GM18858 (cell line): ENCODE results near the gene AP2B1.

Experiments
- ATAC-seq: cut with Tn5 transposase; IDR thresholded peaks from one replicate; pipeline ENCODE4 v1.9.1; 2021; ENCODE audit not compliant: unreplicated experiment

AP2B1 gene

DNA sequence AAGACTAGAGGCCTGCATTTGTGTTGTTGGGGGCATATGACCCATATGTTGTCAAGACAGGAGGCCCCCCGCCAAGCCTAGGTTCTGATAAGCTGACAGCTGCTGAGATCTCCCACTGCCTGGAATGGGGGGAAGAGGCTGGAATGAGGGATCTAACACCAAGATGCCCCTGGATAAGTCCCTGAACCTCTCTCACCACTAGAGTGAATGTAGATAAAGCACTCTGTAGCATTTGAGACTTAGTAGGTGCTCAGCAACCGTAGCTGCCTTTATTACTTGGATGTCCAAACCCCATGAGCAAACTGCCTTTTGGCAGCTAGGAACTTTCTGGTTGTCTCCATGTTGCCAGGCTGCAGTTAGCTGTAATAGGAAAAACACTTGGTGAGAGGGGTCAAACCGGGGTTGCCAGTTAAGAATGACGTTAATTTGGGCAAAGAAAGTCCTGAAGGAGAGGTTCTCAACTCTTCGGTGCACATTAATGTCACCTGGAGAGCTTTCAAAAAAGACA, 139.9 kb downstream of the AP2B1 start:
- no peak for ATAC-seq

DNA sequence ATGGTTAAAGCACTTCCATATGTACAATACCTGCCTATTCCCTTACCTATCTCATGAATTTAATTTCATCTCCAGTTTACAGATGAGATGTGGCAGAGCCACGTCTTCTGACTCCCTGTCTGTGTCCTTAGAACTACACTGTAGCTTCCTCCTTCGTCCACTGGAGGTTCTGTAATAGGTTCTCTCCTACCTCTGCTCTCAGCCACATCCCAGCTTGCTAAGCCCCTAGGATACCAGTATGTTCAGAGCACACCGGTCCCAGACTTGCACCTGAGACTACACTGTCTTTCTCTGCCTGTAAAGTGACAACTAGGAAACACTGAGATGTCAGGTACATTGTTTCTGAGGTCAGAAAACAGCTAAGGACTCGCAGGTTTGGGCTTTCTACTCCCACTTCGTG, 140.5 kb downstream of the AP2B1 start:
- ATAC-seq: no peak

DNA sequence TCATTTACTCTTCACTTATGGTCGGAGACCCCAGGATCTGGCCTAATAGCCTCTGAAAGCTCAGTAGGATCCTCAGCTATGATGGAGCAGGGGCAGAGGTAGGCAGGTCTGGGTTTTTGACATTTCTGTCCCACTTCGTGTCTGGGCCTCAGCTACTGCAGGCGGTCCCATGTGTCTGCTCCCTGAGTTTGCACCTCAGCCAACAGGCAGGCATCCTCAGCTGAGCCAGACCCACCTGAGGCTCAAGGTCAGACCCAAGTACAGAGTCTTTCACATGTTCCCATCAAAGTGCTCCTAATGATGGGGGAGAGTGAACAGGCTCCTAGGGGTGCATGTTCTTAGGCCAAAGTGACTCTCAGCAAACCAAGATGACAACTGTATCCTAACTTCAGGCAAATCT, 141.4 kb downstream of the AP2B1 start:
- no peak for ATAC-seq

DNA sequence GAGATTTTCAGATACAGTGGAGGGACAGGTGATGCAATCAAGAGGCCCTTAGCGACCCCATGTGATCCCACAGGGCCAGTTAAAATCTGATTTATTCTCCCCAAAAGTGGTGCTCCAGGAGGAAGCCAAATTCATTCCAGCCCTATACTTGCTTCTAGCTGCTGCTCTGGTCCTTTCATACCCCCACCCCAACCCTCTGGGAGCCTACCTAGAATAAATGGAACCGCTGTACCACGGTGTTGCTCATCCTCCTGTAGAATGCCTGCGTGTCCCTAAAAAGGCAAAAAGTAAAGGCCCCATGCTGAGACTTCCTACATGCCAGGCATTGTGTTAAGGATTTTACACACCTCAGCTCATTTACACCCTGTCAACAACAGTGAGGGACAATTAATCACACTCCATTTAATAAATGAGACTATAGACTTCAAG, 142.3 kb downstream of the AP2B1 start:
- no peak for ATAC-seq

- ATAC-seq: no peak
Measured at GRCh38 chr17:35730400-35731005, 143.4 kb downstream of the AP2B1 start.

DNA sequence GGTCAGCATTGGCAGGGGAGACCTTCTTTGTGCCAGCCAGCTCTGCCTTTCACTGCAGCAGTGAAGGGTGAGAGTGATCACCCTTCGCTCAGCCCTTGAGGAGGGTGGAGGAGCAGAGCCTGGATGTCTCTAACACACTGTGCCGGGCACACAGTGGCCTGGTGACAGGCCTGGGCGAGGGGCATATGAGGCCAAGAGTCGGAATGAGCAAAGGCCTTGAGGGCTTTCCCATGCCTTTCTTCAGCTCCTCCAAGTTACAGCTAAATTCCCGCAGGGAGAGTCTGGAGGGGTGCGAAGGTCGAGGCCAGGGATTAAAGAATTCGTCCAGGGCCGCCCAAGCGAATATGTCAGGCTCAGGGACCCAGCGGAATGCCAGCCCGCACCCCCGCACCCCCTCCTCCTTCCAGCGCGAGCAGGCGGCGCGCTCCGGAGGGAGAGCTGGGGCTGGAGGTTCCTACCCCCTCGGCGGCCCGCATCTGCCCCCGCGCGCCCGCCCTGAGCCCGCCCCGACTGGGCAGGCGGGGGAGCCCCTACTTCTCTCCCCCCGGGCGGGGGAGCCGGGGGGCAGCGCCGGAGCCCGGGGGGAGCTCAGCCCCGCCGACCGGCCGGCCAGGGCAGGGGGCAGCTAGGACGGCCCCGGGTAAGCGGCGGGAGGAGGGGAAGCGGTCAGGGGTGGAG, 144.3 kb downstream of the AP2B1 start, which contains the start of gene RASL10B:
RASL10B (plus strand) TSS at position 401 of the 678 bp plus-strand sequence. CDS start 3,546 bp downstream, outside the sequence.
- ATAC-seq: no peak

GRCh38 chr17:35731917-35732805, 145.0 kb downstream of the AP2B1 start:
- no peak for ATAC-seq

- no peak for ATAC-seq
Measured at GRCh38 chr17:35732806-35733136, 145.6 kb downstream of the AP2B1 start.

GRCh38 chr17:35733366-35733765, 146.2 kb downstream of the AP2B1 start:
- no peak for ATAC-seq

GRCh38 chr17:35734396-35734795, 147.3 kb downstream of the AP2B1 start:
- no peak for ATAC-seq

DNA sequence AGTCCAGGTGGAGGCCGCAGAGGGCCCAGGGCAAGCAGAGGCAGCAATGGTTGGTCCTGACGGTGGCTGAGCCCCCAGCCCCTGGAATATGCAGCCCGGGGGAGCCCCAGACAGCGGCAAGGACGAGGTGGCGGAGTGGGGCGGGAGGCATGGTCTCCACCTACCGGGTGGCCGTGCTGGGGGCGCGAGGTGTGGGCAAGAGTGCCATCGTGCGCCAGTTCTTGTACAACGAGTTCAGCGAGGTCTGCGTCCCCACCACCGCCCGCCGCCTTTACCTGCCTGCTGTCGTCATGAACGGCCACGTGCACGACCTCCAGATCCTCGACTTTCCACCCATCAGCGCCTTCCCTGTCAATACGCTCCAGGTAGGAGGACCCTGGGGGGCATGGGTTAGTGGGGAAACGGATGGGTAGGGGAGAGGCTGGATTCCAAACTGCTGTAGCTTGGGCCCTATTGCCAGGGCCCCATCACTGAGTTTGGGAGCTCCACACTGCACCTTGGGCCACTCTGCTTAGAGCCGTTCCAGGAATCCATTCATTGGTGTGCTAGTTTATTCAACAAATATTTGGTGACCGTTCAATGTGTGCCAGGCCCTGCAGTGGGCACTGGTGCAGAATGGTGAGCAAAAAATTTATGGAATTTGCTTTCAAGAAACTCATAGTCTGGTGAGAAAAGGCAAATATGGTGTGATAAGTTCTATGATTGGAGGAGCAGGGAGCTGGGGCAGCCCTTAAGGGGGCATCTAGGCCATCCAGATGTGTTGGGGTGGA, 148.1 kb downstream of the AP2B1 start:
- ATAC-seq: no peak

DNA sequence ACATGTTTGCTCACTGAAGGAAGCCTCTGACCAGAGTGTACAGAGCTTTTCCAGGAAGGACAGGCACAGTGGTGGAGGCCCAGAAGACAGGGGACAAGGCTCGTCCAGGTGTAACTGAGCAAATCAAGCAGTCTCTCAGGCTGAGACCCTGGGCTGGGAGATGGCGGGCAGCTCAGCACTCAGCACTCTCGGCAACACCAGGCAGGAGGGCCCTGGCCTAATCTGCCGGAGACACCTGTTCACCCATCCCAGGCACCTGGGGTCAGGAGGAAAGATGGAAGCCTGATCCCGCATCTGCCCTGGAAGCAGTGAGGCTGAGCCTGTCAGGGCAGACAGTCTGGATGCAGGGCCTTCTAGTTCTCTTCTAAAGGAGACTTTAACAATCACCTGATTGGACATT, 149.1 kb downstream of the AP2B1 start:
- ATAC-seq: no peak

DNA sequence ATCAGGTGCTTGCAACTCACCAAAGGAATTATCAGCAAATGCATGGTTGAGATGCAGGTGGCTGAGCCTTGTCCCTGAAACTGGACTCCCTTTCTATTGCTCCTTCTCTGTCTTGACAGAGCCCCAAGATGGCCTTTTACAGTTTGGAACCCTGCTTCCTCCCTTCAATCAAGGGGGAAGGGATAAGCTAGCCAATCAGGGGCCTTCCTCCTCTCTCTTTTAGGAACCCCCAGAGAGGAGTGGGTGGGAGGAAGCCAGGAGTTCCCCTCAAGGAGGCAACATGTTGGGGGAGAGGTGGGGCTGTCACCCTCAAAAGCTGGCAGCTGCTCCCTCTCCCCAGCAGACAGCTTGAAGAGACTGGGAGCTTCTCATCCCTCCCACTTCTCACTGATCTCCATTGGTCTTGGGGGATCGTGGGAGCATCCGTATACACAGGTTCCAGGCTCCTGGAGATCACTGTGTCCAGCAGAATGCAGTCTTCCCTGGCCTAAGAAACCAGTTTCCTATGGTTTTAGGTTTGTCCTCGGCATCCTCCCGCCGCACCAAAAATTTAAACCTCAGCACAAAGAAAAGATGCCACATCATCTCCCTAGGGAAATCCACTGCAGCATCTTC, 151.5 kb downstream of the AP2B1 start:
- no peak for ATAC-seq

GRCh38 chr17:35740216-35740615, 153.1 kb downstream of the AP2B1 start:
- ATAC-seq: no peak

DNA sequence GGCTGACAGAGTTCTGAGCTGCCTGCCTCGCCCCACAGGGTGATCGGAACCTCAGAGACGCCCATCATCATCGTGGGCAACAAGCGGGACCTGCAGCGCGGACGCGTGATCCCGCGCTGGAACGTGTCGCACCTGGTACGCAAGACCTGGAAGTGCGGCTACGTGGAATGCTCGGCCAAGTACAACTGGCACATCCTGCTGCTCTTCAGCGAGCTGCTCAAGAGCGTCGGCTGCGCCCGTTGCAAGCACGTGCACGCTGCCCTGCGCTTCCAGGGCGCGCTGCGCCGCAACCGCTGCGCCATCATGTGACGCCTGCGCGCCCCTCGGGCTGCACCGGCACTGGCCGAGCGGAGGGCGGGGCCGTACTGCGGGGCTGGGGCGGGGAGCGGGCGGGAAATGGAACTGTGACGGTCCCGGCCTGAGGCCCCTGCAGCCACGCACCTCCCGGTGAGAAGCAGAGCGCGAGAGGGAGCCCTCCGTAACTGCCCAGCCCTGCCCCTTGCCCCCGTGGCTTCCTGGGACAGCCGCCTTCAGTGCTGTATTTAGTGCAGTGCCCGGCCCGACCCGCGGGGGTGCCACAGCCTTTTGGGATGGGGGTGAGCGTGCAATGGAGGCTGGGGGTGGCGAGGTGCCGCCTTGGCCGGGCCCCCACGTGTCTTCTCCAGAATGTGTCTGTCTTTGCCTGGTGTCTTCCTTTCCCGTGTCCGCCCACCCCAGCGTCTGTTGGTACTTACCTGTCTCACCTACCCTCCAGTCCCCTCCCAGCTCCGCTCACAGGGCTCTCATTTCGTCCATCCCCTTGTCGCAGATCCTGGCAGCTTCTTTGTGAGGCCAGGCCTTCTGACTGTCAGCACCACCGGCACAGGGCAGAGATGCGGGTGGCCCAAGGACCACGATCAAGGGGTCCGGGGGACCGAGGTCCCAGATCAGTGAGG, 154.1 kb downstream of the AP2B1 start:
- ATAC-seq: no peak

DNA sequence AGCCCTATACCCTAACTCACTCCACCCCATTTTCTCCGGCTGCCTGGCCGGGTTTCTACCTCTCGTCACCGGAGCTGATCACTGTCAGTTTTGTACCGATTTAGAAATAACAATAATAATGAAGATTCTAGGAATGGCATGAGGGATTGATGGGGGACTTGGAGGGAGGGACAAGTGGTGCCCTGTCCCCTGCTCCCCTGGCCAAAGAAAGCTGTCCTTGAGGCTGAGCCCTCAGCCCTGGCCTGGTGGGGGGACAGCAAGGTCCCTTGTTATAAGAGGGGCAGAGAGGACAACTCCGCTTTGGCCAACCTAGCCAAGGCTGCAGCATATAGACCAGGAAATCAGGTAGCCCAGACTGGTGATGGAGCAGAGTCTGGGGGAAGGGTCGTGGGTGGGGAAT, 155.4 kb downstream of the AP2B1 start:
- ATAC-seq: no peak

- no peak for ATAC-seq
Measured at GRCh38 chr17:35742896-35743477, 155.9 kb downstream of the AP2B1 start.

- ATAC-seq: no peak
Measured at GRCh38 chr17:35743626-35744328, 156.7 kb downstream of the AP2B1 start.
